ENCODE results near the gene CFAP46. TPM values are rescaled to one million over a fixed set of nuclear protein-coding genes. Genes with fewer than 3 reads are reported as not detected.

Gene CFAP46
- total and polyA plus RNA-seq, 2 of the 8 experiments (the other 6 are each of a cell fraction or from before 2014, with no cell fraction given): 2.6 to 4.8 TPM

DNA sequence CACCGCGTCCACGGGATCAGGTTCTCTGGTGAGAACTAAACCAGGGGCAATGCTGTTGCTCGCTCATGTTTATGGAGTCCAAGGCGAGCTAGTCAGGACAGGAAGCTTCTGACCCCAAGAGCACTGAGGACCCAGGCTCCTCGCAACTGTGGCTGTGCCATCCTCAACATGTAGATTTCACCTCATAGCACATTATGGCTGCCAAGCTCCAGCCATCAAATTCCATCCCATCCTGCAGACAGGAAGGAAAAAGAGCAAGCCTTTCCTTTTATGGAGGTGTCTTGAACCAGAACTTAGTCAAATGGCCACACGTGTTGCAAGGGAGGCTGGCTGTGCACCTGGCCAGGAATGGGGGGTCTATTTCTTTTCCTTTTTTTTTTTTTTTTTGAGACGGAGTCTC is 140.3 kb downstream of the CFAP46 start (continued):
- TF ChIP-seq, protein P1, sequence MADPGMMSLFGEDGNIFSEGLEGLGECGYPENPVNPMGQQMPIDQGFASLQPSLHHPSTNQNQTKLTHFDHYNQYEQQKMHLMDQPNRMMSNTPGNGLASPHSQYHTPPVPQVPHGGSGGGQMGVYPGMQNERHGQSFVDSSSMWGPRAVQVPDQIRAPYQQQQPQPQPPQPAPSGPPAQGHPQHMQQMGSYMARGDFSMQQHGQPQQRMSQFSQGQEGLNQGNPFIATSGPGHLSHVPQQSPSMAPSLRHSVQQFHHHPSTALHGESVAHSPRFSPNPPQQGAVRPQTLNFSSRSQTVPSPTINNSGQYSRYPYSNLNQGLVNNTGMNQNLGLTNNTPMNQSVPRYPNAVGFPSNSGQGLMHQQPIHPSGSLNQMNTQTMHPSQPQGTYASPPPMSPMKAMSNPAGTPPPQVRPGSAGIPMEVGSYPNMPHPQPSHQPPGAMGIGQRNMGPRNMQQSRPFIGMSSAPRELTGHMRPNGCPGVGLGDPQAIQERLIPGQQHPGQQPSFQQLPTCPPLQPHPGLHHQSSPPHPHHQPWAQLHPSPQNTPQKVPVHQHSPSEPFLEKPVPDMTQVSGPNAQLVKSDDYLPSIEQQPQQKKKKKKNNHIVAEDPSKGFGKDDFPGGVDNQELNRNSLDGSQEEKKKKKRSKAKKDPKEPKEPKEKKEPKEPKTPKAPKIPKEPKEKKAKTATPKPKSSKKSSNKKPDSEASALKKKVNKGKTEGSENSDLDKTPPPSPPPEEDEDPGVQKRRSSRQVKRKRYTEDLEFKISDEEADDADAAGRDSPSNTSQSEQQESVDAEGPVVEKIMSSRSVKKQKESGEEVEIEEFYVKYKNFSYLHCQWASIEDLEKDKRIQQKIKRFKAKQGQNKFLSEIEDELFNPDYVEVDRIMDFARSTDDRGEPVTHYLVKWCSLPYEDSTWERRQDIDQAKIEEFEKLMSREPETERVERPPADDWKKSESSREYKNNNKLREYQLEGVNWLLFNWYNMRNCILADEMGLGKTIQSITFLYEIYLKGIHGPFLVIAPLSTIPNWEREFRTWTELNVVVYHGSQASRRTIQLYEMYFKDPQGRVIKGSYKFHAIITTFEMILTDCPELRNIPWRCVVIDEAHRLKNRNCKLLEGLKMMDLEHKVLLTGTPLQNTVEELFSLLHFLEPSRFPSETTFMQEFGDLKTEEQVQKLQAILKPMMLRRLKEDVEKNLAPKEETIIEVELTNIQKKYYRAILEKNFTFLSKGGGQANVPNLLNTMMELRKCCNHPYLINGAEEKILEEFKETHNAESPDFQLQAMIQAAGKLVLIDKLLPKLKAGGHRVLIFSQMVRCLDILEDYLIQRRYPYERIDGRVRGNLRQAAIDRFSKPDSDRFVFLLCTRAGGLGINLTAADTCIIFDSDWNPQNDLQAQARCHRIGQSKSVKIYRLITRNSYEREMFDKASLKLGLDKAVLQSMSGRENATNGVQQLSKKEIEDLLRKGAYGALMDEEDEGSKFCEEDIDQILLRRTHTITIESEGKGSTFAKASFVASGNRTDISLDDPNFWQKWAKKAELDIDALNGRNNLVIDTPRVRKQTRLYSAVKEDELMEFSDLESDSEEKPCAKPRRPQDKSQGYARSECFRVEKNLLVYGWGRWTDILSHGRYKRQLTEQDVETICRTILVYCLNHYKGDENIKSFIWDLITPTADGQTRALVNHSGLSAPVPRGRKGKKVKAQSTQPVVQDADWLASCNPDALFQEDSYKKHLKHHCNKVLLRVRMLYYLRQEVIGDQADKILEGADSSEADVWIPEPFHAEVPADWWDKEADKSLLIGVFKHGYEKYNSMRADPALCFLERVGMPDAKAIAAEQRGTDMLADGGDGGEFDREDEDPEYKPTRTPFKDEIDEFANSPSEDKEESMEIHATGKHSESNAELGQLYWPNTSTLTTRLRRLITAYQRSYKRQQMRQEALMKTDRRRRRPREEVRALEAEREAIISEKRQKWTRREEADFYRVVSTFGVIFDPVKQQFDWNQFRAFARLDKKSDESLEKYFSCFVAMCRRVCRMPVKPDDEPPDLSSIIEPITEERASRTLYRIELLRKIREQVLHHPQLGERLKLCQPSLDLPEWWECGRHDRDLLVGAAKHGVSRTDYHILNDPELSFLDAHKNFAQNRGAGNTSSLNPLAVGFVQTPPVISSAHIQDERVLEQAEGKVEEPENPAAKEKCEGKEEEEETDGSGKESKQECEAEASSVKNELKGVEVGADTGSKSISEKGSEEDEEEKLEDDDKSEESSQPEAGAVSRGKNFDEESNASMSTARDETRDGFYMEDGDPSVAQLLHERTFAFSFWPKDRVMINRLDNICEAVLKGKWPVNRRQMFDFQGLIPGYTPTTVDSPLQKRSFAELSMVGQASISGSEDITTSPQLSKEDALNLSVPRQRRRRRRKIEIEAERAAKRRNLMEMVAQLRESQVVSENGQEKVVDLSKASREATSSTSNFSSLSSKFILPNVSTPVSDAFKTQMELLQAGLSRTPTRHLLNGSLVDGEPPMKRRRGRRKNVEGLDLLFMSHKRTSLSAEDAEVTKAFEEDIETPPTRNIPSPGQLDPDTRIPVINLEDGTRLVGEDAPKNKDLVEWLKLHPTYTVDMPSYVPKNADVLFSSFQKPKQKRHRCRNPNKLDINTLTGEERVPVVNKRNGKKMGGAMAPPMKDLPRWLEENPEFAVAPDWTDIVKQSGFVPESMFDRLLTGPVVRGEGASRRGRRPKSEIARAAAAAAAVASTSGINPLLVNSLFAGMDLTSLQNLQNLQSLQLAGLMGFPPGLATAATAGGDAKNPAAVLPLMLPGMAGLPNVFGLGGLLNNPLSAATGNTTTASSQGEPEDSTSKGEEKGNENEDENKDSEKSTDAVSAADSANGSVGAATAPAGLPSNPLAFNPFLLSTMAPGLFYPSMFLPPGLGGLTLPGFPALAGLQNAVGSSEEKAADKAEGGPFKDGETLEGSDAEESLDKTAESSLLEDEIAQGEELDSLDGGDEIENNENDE (IDR thresholded peaks at IDR 0.05; ENCODE audit: insufficient replicate concordance, low read length): no peak
- TF ChIP-seq CBX5 (IDR thresholded peaks at IDR 0.05; ENCODE audit: low read depth, low read length): no peak
- TF ChIP-seq POLR2A (IDR thresholded peaks at IDR 0.05; ENCODE audit: control extremely low read depth in 1 of 2, low read depth in 2 of 2, low read length in 2 of 2): no peak
- TF ChIP-seq, protein P2, sequence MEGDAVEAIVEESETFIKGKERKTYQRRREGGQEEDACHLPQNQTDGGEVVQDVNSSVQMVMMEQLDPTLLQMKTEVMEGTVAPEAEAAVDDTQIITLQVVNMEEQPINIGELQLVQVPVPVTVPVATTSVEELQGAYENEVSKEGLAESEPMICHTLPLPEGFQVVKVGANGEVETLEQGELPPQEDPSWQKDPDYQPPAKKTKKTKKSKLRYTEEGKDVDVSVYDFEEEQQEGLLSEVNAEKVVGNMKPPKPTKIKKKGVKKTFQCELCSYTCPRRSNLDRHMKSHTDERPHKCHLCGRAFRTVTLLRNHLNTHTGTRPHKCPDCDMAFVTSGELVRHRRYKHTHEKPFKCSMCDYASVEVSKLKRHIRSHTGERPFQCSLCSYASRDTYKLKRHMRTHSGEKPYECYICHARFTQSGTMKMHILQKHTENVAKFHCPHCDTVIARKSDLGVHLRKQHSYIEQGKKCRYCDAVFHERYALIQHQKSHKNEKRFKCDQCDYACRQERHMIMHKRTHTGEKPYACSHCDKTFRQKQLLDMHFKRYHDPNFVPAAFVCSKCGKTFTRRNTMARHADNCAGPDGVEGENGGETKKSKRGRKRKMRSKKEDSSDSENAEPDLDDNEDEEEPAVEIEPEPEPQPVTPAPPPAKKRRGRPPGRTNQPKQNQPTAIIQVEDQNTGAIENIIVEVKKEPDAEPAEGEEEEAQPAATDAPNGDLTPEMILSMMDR (IDR thresholded peaks at IDR 0.05; ENCODE audit: control extremely low read depth in 1 of 3, insufficient read depth in 1 of 3, low read depth in 1 of 3, low read length in 3 of 3): no peak
- TF ChIP-seq CEBPB (IDR thresholded peaks at IDR 0.05; ENCODE audit: low read depth, low read length): no peak
- TF ChIP-seq MAFK (IDR thresholded peaks at IDR 0.05; ENCODE audit: low read depth, low read length): no peak
- TF ChIP-seq PHF8 (conservative IDR thresholded peaks at IDR 0.05; ENCODE audit: low read depth, low read length): no peak
- TF ChIP-seq GTF2F1 (IDR thresholded peaks at IDR 0.05; ENCODE audit: borderline replicate concordance, low read depth, low read length): no peak
- TF ChIP-seq KDM4A (IDR thresholded peaks at IDR 0.05; ENCODE audit: low read depth, low read length, severe bottlenecking): no peak
- TF ChIP-seq NRF1 (IDR thresholded peaks at IDR 0.05; ENCODE audit: low read depth, low read length): no peak
